Measurements from ENCODE around the gene KLHL8. TPM values are rescaled to one million over a fixed set of nuclear protein-coding genes. Genes with fewer than 3 reads are reported as not detected.

KLHL8 gene
- total RNA-seq, 1 donor from 2014 or later: 15.2 TPM

DNA sequence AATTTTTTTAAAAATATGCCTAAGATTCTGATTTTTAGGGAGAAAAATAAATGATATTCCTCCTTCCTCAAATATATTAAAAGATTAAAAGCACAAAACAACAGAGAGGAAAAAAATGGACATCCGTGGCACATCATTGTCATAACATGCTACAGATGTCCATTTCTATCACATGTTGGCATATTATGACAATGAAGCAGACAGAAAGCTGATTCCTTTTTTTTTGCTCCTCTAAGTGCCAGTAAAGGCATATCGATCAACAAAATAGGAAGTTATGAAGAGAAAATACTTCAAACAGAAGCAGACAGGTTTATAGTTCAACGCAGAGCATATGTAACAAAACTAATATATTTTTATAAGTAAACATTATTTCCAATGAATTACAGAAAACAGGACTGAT, 11.2 kb downstream of the KLHL8 start:
- DNase-seq (ENCODE audit: low spot score in 2 of 2, unreplicated experiment in 2 of 2): no peak
- Mint-ChIP-seq H3K4me3 (no peak overlapping the region), H3K4me1 (peaks cover 8% of the 10 kb centered on the region), H3K9me3 (peaks cover 15% of the 10 kb centered on the region), H3K27ac (no peak overlapping the region), H3K27me3 (ENCODE audit: low read depth) (no peaks in the 10 kb centered on the region), H3K36me3 (peaks cover 7% of the 10 kb centered on the region)
- TF ChIP-seq, protein P1, sequence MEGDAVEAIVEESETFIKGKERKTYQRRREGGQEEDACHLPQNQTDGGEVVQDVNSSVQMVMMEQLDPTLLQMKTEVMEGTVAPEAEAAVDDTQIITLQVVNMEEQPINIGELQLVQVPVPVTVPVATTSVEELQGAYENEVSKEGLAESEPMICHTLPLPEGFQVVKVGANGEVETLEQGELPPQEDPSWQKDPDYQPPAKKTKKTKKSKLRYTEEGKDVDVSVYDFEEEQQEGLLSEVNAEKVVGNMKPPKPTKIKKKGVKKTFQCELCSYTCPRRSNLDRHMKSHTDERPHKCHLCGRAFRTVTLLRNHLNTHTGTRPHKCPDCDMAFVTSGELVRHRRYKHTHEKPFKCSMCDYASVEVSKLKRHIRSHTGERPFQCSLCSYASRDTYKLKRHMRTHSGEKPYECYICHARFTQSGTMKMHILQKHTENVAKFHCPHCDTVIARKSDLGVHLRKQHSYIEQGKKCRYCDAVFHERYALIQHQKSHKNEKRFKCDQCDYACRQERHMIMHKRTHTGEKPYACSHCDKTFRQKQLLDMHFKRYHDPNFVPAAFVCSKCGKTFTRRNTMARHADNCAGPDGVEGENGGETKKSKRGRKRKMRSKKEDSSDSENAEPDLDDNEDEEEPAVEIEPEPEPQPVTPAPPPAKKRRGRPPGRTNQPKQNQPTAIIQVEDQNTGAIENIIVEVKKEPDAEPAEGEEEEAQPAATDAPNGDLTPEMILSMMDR (IDR thresholded peaks at IDR 0.05; ENCODE audit: unreplicated experiment): no peak

DNA sequence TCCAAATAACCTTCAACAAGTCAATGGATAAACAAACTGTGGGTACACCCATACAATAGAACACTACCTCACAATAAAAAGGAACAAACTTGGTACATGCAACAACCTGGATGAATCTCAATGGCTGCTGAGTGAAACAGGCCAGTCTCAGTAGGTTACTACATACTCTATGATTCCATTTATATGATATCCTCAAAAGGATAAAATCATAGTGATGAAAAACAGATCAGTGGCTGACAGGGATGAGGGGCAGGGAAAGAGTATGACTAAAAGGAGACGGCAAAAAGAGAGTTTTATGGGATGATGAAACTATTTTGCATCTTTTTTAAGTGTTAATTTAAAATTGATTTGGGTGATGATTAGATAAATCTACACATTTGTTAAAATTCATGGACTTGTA, 15.9 kb downstream of the KLHL8 start:
- no peaks in the 10 kb centered on the region for H3K27me3 Mint-ChIP-seq (ENCODE audit: low read depth)
- no peak for DNase-seq (ENCODE audit: low spot score in 2 of 2, unreplicated experiment in 2 of 2)
- no peak overlapping the region for H3K27ac Mint-ChIP-seq
- H3K4me1 Mint-ChIP-seq: no peaks in the 10 kb centered on the region
- H3K36me3 Mint-ChIP-seq: peaks cover 15% of the 10 kb centered on the region
- no peak overlapping the region for H3K4me3 Mint-ChIP-seq
- TF ChIP-seq, protein P1 (IDR thresholded peaks at IDR 0.05; ENCODE audit: unreplicated experiment): no peak
- peaks cover 26% of the 10 kb centered on the region for H3K9me3 Mint-ChIP-seq

DNA sequence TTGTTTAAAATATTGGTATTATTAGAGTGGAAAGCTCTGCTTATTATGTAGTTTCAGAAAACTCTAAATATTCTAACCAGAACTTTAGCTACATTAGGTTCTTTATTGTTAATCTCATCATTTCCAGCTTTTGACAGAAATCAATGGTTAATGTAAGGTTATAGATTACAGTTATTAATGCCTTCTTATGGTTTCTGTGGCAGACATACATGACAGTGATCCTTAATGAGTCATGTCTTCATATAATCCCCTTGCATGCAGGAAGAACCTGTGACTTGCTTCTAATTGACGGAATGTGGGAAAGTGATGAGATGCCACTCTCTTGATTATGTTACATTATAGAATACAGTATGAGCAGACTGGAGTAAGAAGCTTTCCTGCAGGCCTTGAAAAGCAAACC, 23.5 kb downstream of the KLHL8 start:
- H3K9me3 Mint-ChIP-seq: no peaks in the 10 kb centered on the region
- no peak overlapping the region for H3K4me3 Mint-ChIP-seq
- H3K27me3 Mint-ChIP-seq (ENCODE audit: low read depth): no peaks in the 10 kb centered on the region
- TF ChIP-seq, protein P1 (IDR thresholded peaks at IDR 0.05; ENCODE audit: unreplicated experiment): no peak
- DNase-seq (ENCODE audit: low spot score in 2 of 2, unreplicated experiment in 2 of 2): no peak
- no peak overlapping the region for H3K27ac Mint-ChIP-seq
- H3K36me3 Mint-ChIP-seq: peaks cover 3% of the 10 kb centered on the region
- H3K4me1 Mint-ChIP-seq: no peaks in the 10 kb centered on the region

DNA sequence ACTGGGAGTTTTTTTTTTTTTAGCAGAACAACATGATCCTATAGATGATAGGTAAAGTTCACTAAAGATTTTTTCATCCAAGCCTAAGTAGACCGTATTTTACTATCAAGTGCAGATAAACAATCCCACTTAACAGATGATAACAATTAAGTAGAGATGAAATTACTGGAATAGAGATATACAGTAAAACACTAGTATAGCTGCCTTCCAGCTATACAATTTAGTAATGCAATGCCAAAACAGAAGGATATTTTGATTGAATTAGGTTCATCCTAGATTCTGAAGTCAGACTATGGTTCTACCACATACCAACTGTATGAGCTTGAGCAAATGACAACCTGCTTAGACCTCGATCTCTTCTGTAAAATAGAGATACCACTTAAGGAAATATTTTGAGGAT, 24.3 kb downstream of the KLHL8 start:
- H3K36me3 Mint-ChIP-seq: peaks cover 6% of the 10 kb centered on the region
- H3K27me3 Mint-ChIP-seq (ENCODE audit: low read depth): no peaks in the 10 kb centered on the region
- H3K9me3 Mint-ChIP-seq: no peaks in the 10 kb centered on the region
- TF ChIP-seq, protein P1 (IDR thresholded peaks at IDR 0.05; ENCODE audit: unreplicated experiment): no peak
- no peak overlapping the region for H3K27ac Mint-ChIP-seq
- no peak overlapping the region for H3K4me3 Mint-ChIP-seq
- no peak for DNase-seq (ENCODE audit: low spot score in 2 of 2, unreplicated experiment in 2 of 2)
- H3K4me1 Mint-ChIP-seq: no peaks in the 10 kb centered on the region

DNA sequence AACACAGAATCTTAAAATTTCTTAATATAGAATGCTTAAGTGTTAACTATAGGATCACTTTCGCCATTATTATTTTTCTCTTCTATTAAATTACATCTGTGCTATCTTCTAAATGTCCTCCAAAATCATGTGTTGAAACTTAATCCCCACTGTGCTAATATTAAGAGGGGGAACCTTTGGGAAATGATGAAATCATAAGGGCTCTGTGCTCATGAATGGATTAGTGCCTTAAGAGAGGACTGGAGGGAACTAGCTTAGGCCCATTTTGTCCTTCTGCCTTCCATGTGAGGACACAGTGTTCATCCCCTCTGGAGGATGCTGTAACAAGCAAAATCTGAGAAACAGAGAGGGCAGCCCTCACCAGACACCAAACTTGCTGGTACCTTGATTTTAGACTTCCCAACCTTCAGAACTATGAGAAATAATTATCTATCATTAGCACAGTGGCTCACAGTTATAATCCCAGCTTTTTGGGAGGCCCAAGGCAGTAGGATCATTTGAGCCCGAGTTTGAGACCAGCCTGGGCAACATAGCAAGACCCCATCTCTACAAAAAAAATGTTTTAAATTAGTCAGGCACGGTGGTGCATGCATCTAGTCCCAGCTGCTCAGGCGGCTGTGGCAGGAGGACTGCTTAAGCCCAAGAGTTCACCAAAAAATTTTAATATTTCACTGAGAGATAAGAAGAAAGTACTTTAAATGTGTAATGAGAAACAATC, 26.3 kb downstream of the KLHL8 start:
- H3K4me1 Mint-ChIP-seq: no peaks in the 10 kb centered on the region
- H3K9me3 Mint-ChIP-seq: no peaks in the 10 kb centered on the region
- no peak overlapping the region for H3K4me3 Mint-ChIP-seq
- peaks cover 7% of the 10 kb centered on the region for H3K36me3 Mint-ChIP-seq
- DNase-seq (ENCODE audit: low spot score in 2 of 2, unreplicated experiment in 2 of 2): no peak
- H3K27ac Mint-ChIP-seq: no peak overlapping the region
- TF ChIP-seq, protein P1 (IDR thresholded peaks at IDR 0.05; ENCODE audit: unreplicated experiment): no peak
- H3K27me3 Mint-ChIP-seq (ENCODE audit: low read depth): no peaks in the 10 kb centered on the region

Data from mesothelial cell of epicardium (in vitro differentiated cells).